Nasal cavity respiratory epithelium epithelial cell of viscerocranial mucosa (primary cell): ENCODE measurements around the gene SPON1. TPM values are rescaled to one million over a fixed set of nuclear protein-coding genes. Genes with fewer than 3 reads are reported as not detected.

Source experiments
- total RNA-seq: library from RNA; depleted of rRNA; stranded (reverse); fragments of >200 nt; gene quantifications from 2 replicates; pipeline ENCODE4 v1.2.3, GENCODE V29; 2014

SPON1 gene
- total RNA-seq: not detected in 2 replicates

DNA sequence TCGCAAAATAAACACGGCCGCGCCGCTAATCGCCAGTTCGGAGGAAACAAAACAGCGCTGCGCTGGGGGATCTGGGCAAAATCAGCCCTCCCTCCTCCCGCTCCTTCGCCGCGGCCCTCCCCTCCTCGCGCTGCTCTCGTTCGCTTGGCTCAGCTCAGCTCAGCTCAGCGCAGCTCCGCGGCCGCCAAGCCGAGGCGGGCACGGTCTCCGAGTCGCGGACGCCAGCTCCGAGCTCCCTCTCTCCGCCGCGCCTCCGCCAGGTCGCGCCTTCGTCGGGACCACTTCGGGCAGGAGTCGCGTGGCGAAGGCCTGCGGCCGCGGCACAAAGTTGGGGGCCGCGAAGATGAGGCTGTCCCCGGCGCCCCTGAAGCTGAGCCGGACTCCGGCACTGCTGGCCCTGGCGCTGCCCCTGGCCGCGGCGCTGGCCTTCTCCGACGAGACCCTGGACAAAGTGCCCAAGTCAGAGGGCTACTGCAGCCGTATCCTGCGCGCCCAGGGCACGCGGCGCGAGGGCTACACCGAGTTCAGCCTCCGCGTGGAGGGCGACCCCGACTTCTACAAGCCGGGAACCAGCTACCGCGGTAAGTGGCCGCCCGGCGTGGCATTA lies at the start of gene SPON1:
Gene SPON1, plus strand, starts transcription at position 162 of the 607 bp plus-strand sequence. Its CDS starts 182 bp downstream, at position 344.

